Measurements from ENCODE around the gene AGO4.

- TF ChIP-seq POLR2A (IDR thresholded peaks at IDR 0.05) (no peak), EP300 (IDR thresholded peaks at IDR 0.05) (no peak), CTCF (IDR thresholded peaks at IDR 0.05) (no peak), POLR2AphosphoS5 (IDR thresholded peaks at IDR 0.05) (no peak)
These were observed 65.5 kb downstream of the AGO4 start for GRCh38 chr1:35873243-35873750.

Measured in sigmoid colon (tissue), 4 donors.